Neural cell (in vitro differentiated cells): ENCODE results near the gene PDF. TPM values are rescaled to one million over a fixed set of nuclear protein-coding genes. Genes with fewer than 3 reads are reported as not detected.

Experiments
- H2AFZ ChIP-seq: fragments of 200-600, 300-800 bp; sonication (generic), shearing (Covaris generic); 2 replicates; pipeline ENCODE4 v1.6.0; 2014; ENCODE audit warnings: low read depth, mild to moderate bottlenecking, antibody characterized with exemption, low read length, moderate library complexity
- H3F3A ChIP-seq: fragments of 200-600 bp; shearing (Covaris generic); 2 replicates; pipeline ENCODE4 v1.6.1; 2016; ENCODE audit warnings: mild to moderate bottlenecking, moderate library complexity, mixed read lengths, antibody characterized with exemption, low read length; ENCODE audit not compliant: insufficient read depth, poor library complexity, severe bottlenecking
- H3K27ac ChIP-seq: fragments of 200-600, 300-800 bp; sonication (generic), shearing (Covaris generic); 2 replicates; pipeline ENCODE4 v1.5.1; 2014; ENCODE audit warnings: mild to moderate bottlenecking, low read length, moderate library complexity
- H3K27me3 ChIP-seq: fragments of 300-800, 200-600 bp; sonication (generic), shearing (Covaris generic); 2 replicates; pipeline ENCODE4 v1.6.0; 2014; ENCODE audit warnings: mild to moderate bottlenecking, low read depth, low read length, moderate library complexity; ENCODE audit not compliant: insufficient read depth
- H3K36me3 ChIP-seq: fragments of 300-800, 200-600 bp; sonication (generic), shearing (Covaris generic); 2 replicates; pipeline ENCODE4 v1.5.1; 2014; ENCODE audit warnings: mild to moderate bottlenecking, antibody characterized with exemption, low read length, moderate library complexity; ENCODE audit not compliant: insufficient read depth
- H3K4me2 ChIP-seq: fragments of 300-800, 200-600 bp; sonication (generic), shearing (Covaris generic); 2 replicates; pipeline ENCODE4 v1.6.0; 2014; ENCODE audit warnings: mild to moderate bottlenecking, low read length
- H3K4me3 ChIP-seq: fragments of 300-800, 200-600 bp; sonication (generic), shearing (Covaris generic); 2 replicates; pipeline ENCODE4 v1.5.1; 2014; ENCODE audit warnings: mild to moderate bottlenecking, low read length, moderate library complexity
- H3K79me2 ChIP-seq: fragments of 200-600 bp; shearing (Covaris generic); replicated peaks from 2 replicates; pipeline ENCODE4 v1.6.0; 2014; ENCODE audit warnings: mild to moderate bottlenecking, low read length, moderate library complexity; ENCODE audit not compliant: insufficient read depth
- H3K9ac ChIP-seq: fragments of 300-800, 200-600 bp; sonication (generic), shearing (Covaris generic); 2 replicates; pipeline ENCODE4 v1.6.1; 2016; ENCODE audit warnings: mild to moderate bottlenecking, low read length, mixed read lengths
- H3K9me2 ChIP-seq: fragments of 200-600 bp; shearing (Covaris generic); 2 replicates; pipeline ENCODE4 v1.6.1; 2016; ENCODE audit warnings: mild to moderate bottlenecking, low read length, mixed read lengths; ENCODE audit not compliant: insufficient read depth
- H3K9me3 ChIP-seq: fragments of 200-600, 300-800 bp; sonication (generic), shearing (Covaris generic); 2 replicates; pipeline ENCODE4 v1.6.1; 2016; ENCODE audit warnings: mild to moderate bottlenecking, mixed run types, low read length, moderate library complexity, mixed read lengths
- H4K20me1 ChIP-seq: fragments of 200-600 bp; shearing (Covaris generic); 2 replicates; pipeline ENCODE4 v1.6.1; 2016; ENCODE audit warnings: mild to moderate bottlenecking, mixed run types; ENCODE audit not compliant: insufficient read depth
- EP300 ChIP-seq: fragments of 450-650 bp; conservative IDR thresholded peaks from 2 replicates; pipeline ENCODE4 v1.6.1; 2014; ENCODE audit warnings: antibody characterized with exemption, mild to moderate bottlenecking, moderate library complexity; ENCODE audit not compliant: poor library complexity, severe bottlenecking
- EZH2 ChIP-seq: fragments of 200-600, 300-800 bp; shearing (Covaris generic), sonication (generic); IDR thresholded peaks from 2 replicates; pipeline ENCODE4 v1.6.1; 2014; ENCODE audit warnings: antibody characterized with exemption, low read length, borderline replicate concordance, mild to moderate bottlenecking; ENCODE audit not compliant: insufficient read depth, poor library complexity, severe bottlenecking
- MXI1 ChIP-seq: fragments of 450-650 bp; conservative IDR thresholded peaks from 2 replicates; pipeline ENCODE4 v1.6.1; 2014; ENCODE audit warnings: antibody characterized with exemption, mild to moderate bottlenecking; ENCODE audit not compliant: poor library complexity, severe bottlenecking
- POLR2AphosphoS5 ChIP-seq: IDR thresholded peaks from 2 replicates; pipeline ENCODE4 v1.6.1; 2012
- RAD21 ChIP-seq: fragments of 450-650 bp; conservative IDR thresholded peaks from 2 replicates; pipeline ENCODE4 v1.6.1; 2014; ENCODE audit warnings: antibody characterized with exemption, mild to moderate bottlenecking, moderate library complexity
- SMC3 ChIP-seq: fragments of 450-650 bp; conservative IDR thresholded peaks from 2 replicates; pipeline ENCODE4 v1.6.1; 2014; ENCODE audit warnings: antibody characterized with exemption, mild to moderate bottlenecking, moderate library complexity; ENCODE audit not compliant: poor library complexity
- TAF1 ChIP-seq: IDR thresholded peaks from 2 replicates; pipeline ENCODE4 v1.6.1; 2012; ENCODE audit warnings: low read depth
- polyA plus RNA-seq: library from polyadenylated mRNA; depleted of rRNA; stranded (reverse); fragments of >200 nt; gene quantifications from 2 replicates; pipeline ENCODE4 v1.2.3, GENCODE V29; 2014
- TF ChIP-seq, protein P1 (sequence below): IDR thresholded peaks from 2 replicates; pipeline ENCODE4 v1.6.1; 2012; ENCODE audit warnings: borderline replicate concordance
- TF ChIP-seq, protein P2 (sequence below): fragments of 450-650 bp; IDR thresholded peaks from 2 replicates; pipeline ENCODE4 v1.5.1; 2014; ENCODE audit warnings: antibody characterized with exemption, mild to moderate bottlenecking, moderate library complexity; ENCODE audit not compliant: poor library complexity, severe bottlenecking

The PDF gene
- polyA plus RNA-seq, 1 donor from 2014 or later, result 5.1 TPM

DNA sequence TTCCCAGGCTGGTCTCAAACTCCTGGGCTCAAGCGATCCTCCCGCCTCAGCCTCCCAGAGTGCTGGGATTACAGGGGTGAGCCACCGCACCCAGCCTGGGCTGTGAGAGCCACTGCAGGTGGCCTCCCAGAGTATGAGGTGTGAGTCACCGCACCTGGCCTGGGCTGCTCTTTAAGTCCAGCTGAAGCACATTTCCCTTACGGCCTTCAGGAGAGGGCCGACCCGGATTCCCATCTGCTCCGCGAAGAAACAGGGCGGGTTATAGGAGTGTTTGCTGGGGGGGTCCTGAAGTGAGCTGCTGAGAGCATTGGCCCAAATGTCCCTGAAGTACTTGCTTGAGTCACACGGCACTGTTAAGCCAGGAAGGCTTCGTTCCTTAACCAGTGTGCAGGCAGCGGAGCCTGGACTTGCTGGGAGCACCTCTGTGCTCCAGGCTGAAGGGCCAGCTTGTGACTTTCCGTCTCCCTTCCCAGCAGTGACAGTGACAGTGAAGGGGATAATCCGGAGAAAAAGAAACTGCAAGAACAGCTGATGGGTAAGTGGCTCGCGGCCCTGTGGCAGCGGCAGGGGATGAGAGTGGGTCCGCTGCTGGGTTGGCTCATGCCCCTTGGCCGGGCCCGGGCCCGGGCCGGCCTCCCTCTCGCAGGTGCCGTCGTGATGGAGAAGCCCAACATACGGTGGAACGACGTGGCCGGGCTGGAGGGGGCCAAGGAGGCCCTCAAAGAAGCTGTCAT, 12.0 kb downstream of the PDF start:
- peaks cover 7% of the 10 kb centered on the region for H3K36me3 ChIP-seq
- H4K20me1 ChIP-seq, result no peaks in the 10 kb centered on the region
- H3K79me2 ChIP-seq, result peaks cover 3% of the 10 kb centered on the region
- H2AFZ ChIP-seq, result no peak overlapping the region
- no peak overlapping the region for H3K27ac ChIP-seq
- H3F3A ChIP-seq, result no peaks in the 10 kb centered on the region
- no peaks in the 10 kb centered on the region for H3K27me3 ChIP-seq
- no peaks in the 10 kb centered on the region for H3K9me2 ChIP-seq
- no peaks in the 10 kb centered on the region for H3K9me3 ChIP-seq
- TF ChIP-seq TAF1 (no peak), EP300 (no peak), RAD21 (no peak), POLR2AphosphoS5 (no peak), SMC3 (no peak), EZH2 (no peak), MXI1 (no peak)
- TF ChIP-seq, protein P1, sequence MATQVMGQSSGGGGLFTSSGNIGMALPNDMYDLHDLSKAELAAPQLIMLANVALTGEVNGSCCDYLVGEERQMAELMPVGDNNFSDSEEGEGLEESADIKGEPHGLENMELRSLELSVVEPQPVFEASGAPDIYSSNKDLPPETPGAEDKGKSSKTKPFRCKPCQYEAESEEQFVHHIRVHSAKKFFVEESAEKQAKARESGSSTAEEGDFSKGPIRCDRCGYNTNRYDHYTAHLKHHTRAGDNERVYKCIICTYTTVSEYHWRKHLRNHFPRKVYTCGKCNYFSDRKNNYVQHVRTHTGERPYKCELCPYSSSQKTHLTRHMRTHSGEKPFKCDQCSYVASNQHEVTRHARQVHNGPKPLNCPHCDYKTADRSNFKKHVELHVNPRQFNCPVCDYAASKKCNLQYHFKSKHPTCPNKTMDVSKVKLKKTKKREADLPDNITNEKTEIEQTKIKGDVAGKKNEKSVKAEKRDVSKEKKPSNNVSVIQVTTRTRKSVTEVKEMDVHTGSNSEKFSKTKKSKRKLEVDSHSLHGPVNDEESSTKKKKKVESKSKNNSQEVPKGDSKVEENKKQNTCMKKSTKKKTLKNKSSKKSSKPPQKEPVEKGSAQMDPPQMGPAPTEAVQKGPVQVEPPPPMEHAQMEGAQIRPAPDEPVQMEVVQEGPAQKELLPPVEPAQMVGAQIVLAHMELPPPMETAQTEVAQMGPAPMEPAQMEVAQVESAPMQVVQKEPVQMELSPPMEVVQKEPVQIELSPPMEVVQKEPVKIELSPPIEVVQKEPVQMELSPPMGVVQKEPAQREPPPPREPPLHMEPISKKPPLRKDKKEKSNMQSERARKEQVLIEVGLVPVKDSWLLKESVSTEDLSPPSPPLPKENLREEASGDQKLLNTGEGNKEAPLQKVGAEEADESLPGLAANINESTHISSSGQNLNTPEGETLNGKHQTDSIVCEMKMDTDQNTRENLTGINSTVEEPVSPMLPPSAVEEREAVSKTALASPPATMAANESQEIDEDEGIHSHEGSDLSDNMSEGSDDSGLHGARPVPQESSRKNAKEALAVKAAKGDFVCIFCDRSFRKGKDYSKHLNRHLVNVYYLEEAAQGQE, result no peak
- TF ChIP-seq, protein P2, sequence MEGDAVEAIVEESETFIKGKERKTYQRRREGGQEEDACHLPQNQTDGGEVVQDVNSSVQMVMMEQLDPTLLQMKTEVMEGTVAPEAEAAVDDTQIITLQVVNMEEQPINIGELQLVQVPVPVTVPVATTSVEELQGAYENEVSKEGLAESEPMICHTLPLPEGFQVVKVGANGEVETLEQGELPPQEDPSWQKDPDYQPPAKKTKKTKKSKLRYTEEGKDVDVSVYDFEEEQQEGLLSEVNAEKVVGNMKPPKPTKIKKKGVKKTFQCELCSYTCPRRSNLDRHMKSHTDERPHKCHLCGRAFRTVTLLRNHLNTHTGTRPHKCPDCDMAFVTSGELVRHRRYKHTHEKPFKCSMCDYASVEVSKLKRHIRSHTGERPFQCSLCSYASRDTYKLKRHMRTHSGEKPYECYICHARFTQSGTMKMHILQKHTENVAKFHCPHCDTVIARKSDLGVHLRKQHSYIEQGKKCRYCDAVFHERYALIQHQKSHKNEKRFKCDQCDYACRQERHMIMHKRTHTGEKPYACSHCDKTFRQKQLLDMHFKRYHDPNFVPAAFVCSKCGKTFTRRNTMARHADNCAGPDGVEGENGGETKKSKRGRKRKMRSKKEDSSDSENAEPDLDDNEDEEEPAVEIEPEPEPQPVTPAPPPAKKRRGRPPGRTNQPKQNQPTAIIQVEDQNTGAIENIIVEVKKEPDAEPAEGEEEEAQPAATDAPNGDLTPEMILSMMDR, result no peak
- no peak overlapping the region for H3K9ac ChIP-seq
- no peak overlapping the region for H3K4me2 ChIP-seq
- H3K4me3 ChIP-seq, result no peak overlapping the region

DNA sequence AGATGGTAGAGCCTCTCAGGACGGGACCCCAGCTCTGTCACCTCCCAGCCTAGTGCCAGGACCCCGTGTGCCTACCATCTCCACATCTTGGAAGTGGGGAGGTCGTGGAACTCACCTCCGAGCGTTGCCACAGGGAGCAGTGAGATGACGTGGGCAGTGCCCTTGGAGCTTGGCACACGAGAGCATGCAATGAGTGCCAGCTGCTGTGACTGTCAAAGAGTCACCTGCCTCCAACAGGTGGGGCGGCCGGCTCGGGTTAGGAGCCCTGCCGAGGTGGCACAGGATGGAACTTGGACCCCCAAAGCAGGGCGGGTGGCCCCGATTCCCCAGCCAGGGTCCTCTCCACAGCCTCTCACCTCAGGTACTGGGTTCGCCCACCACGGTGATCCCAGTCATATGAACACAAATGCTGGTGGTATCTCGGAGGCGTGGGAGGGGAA, 13.8 kb downstream of the PDF start:
- Histone ChIP-seq H3F3A (no peaks in the 10 kb centered on the region), H2AFZ (no peak overlapping the region), H3K9me2 (no peaks in the 10 kb centered on the region), H3K36me3 (peaks cover 7% of the 10 kb centered on the region), H3K27ac (no peak overlapping the region), H4K20me1 (no peaks in the 10 kb centered on the region), H3K4me2 (no peak overlapping the region), H3K27me3 (no peaks in the 10 kb centered on the region), H3K9ac (no peak overlapping the region), H3K9me3 (no peaks in the 10 kb centered on the region), H3K4me3 (no peak overlapping the region), H3K79me2 (peaks cover 19% of the 10 kb centered on the region)
- TF ChIP-seq, protein P1, result no peak
- TF ChIP-seq POLR2AphosphoS5 (no peak), EP300 (no peak), MXI1 (no peak), TAF1 (no peak), SMC3 (no peak), EZH2 (no peak), RAD21 (no peak)
- TF ChIP-seq, protein P2, result no peak
